Activated CD8-positive, alpha-beta T cell treated with anti-CD3 and anti-CD28 coated beads, Interleukin-2, amount 10 ng/mL, durations not matched to agents 7 days and 5 days (primary cell): ENCODE data around the gene PDE10A. TPM values are rescaled to one million over a fixed set of nuclear protein-coding genes. Genes with fewer than 3 reads are reported as not detected.

Experiments used
- ATAC-seq: fragments of 150-1000 bp; cut with Tn5 transposase; one replicate; pipeline ENCODE4 v1.10.0; 2021; ENCODE audit warnings: moderate library complexity
- CTCF ChIA-PET: fragments of 350-600 bp; sonication (Branson Sonifier 250); formaldehyde crosslinking; loops from one replicate; lab custom pipeline; 2021; ENCODE audit warnings: antibody characterized with exemption; lab: Charles Lee
- POLR2A ChIA-PET: fragments of 350-600 bp; sonication (Branson Sonifier 250); formaldehyde crosslinking; loops from one replicate; lab custom pipeline; 2021; ENCODE audit warnings: antibody characterized with exemption; lab: Charles Lee
- DNase-seq: peaks from one replicate; pipeline ENCODE4 v3.0.0-alpha.2; 2020
- H3K27ac Mint-ChIP-seq: one replicate; pipeline ENCODE4 v1.8.0; 2021; ENCODE audit warnings: mild to moderate bottlenecking, mixed read lengths
- H3K27me3 Mint-ChIP-seq: one replicate; pipeline ENCODE4 v1.8.0; 2021; ENCODE audit warnings: low read depth, mixed read lengths
- H3K36me3 Mint-ChIP-seq: one replicate; pipeline ENCODE4 v1.8.0; 2021; ENCODE audit warnings: low read depth, mixed read lengths
- H3K4me1 Mint-ChIP-seq: one replicate; pipeline ENCODE4 v1.8.0; 2021; ENCODE audit warnings: low read depth, mixed read lengths
- H3K4me3 Mint-ChIP-seq: one replicate; pipeline ENCODE4 v1.8.0; 2021; ENCODE audit warnings: mild to moderate bottlenecking, mixed read lengths
- H3K9me3 Mint-ChIP-seq: one replicate; pipeline ENCODE4 v1.8.0; 2022; ENCODE audit warnings: mixed read lengths; ENCODE audit not compliant: insufficient read depth
- total RNA-seq, 2 experiments: library from RNA; stranded (reverse); gene quantifications; one replicate each; pipeline ENCODE4 v1.2.3, GENCODE V29; 2021

The PDE10A gene
- total RNA-seq, 2 experiments from 2014 or later = not detected

GRCh38 chr6:165659945-165660856 is 2.8 kb downstream of the PDE10A start:
- no peaks in the 10 kb centered on the region for H3K9me3 Mint-ChIP-seq
- peaks cover 51% of the 10 kb centered on the region for H3K27me3 Mint-ChIP-seq
- no peak for ATAC-seq
- H3K36me3 Mint-ChIP-seq = peaks cover 2% of the 10 kb centered on the region
- peaks cover 7% of the 10 kb centered on the region for H3K4me1 Mint-ChIP-seq
- H3K27ac Mint-ChIP-seq = no peak overlapping the region
- H3K4me3 Mint-ChIP-seq = no peak overlapping the region
- CTCF ChIA-PET = no interaction called here
- DNase-seq = no peak
- POLR2A ChIA-PET = no interaction called here

DNA sequence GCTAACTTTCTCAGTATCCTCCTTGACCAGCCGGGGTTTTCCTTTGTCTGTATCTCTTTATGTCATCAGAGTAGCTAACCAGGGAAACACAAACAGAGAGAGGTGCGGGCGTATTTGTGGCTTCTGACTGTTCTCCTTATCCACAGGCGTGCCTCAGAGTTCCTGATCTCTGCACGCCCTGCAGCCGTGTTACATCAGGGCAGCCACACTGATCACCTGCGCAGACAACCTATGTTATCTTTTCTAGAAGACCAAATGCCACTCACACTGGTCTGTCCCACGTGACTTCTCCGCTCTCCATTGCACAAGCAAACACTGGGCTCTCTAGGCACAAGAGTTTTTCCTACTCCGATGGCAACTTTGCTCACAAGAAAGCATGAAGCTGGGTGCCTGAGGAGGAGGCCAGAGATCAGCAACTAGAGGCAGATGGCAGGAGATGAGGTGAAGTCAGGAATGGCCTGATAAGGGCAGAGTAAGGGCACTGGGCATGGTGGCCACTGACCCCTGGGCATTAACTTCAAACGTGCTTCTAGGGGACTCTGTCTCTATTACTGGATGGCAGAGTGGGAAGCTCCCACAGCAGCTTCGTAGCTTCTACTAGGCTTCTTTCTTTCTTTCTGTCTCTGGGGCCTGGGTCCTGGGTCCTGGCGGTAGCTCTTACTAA is 4.5 kb downstream of the PDE10A start:
- DNase-seq (no peak), ATAC-seq (no peak)
- Mint-ChIP-seq H3K36me3 (no peaks in the 10 kb centered on the region), H3K27ac (no peak overlapping the region), H3K9me3 (no peaks in the 10 kb centered on the region), H3K4me3 (no peak overlapping the region), H3K27me3 (peaks cover 35% of the 10 kb centered on the region), H3K4me1 (peaks cover 3% of the 10 kb centered on the region)
- POLR2A ChIA-PET = no interaction called here
- CTCF ChIA-PET = no interaction called here

GRCh38 chr6:165657325-165657680 is 5.7 kb downstream of the PDE10A start:
- no peak for ATAC-seq
- Mint-ChIP-seq H3K4me3 (no peak overlapping the region), H3K9me3 (no peaks in the 10 kb centered on the region), H3K36me3 (no peaks in the 10 kb centered on the region), H3K27me3 (peaks cover 32% of the 10 kb centered on the region), H3K4me1 (no peaks in the 10 kb centered on the region), H3K27ac (no peak overlapping the region)
- ChIA-PET POLR2A (no interaction called here), CTCF (no interaction called here)
- DNase-seq = no peak

- H3K4me3 Mint-ChIP-seq = no peak overlapping the region
- H3K27ac Mint-ChIP-seq = no peak overlapping the region
- ATAC-seq (no peak), DNase-seq (no peak)
- ChIA-PET CTCF (no interaction called here), POLR2A (no interaction called here)
- peaks cover 29% of the 10 kb centered on the region for H3K27me3 Mint-ChIP-seq
- no peaks in the 10 kb centered on the region for H3K9me3 Mint-ChIP-seq
- H3K4me1 Mint-ChIP-seq = no peaks in the 10 kb centered on the region
- no peaks in the 10 kb centered on the region for H3K36me3 Mint-ChIP-seq
These were observed 6.3 kb downstream of the PDE10A start for GRCh38 chr6:165656581-165657324.

GRCh38 chr6:165655191-165655590 is 7.8 kb downstream of the PDE10A start:
- H3K9me3 Mint-ChIP-seq = no peaks in the 10 kb centered on the region
- no peaks in the 10 kb centered on the region for H3K4me1 Mint-ChIP-seq
- POLR2A ChIA-PET = no interaction called here
- H3K36me3 Mint-ChIP-seq = no peaks in the 10 kb centered on the region
- peaks cover 22% of the 10 kb centered on the region for H3K27me3 Mint-ChIP-seq
- no peak overlapping the region for H3K4me3 Mint-ChIP-seq
- no peak for ATAC-seq
- H3K27ac Mint-ChIP-seq = no peak overlapping the region
- no peak for DNase-seq
- CTCF ChIA-PET = no interaction called here

GRCh38 chr6:165654144-165654543 is 8.9 kb downstream of the PDE10A start:
- Mint-ChIP-seq H3K27ac (no peak overlapping the region), H3K36me3 (no peaks in the 10 kb centered on the region), H3K4me1 (no peaks in the 10 kb centered on the region), H3K9me3 (no peaks in the 10 kb centered on the region), H3K4me3 (no peak overlapping the region), H3K27me3 (peaks cover 14% of the 10 kb centered on the region)
- ATAC-seq (no peak), DNase-seq (no peak)
- ChIA-PET CTCF (no interaction called here), POLR2A (no interaction called here)

GRCh38 chr6:165653607-165654006 is 9.4 kb downstream of the PDE10A start:
- Mint-ChIP-seq H3K4me1 (no peaks in the 10 kb centered on the region), H3K9me3 (no peaks in the 10 kb centered on the region), H3K27ac (no peak overlapping the region), H3K36me3 (no peaks in the 10 kb centered on the region), H3K27me3 (peaks cover 10% of the 10 kb centered on the region), H3K4me3 (no peak overlapping the region)
- ATAC-seq (no peak), DNase-seq (no peak)
- ChIA-PET CTCF (no interaction called here), POLR2A (no interaction called here)

- no peaks in the 10 kb centered on the region for H3K36me3 Mint-ChIP-seq
These were observed 9.8 kb downstream of the PDE10A start for GRCh38 chr6:165653196-165653595.

DNA sequence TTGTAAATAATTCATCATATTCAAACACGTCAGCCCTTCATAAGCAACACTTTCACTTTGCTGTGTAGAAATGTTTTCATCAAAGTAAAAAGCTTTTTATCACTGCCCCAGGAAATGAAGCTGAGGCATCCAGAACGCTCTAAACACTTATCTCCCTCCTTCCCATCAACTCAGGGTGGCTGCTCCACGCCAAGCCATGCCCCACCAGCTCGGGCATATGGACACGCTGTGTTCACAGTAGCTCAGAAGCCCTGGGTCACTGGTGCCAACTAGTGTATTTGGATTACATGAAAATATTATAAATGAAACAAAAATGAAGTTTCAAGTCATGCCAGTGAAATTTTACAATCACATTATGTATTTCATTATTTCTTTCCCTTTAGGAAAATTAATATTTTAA is 10.3 kb downstream of the PDE10A start:
- ChIA-PET CTCF (no interaction called here), POLR2A (no interaction called here)
- H3K9me3 Mint-ChIP-seq = no peaks in the 10 kb centered on the region
- H3K4me1 Mint-ChIP-seq = no peaks in the 10 kb centered on the region
- H3K36me3 Mint-ChIP-seq = no peaks in the 10 kb centered on the region
- DNase-seq = no peak
- H3K27ac Mint-ChIP-seq = no peak overlapping the region
- no peak overlapping the region for H3K4me3 Mint-ChIP-seq
- no peak for ATAC-seq
- peaks cover 2% of the 10 kb centered on the region for H3K27me3 Mint-ChIP-seq

More at GRCh38 chr6:165653196-165653595, 9.8 kb downstream of the PDE10A start:
- DNase-seq (no peak), ATAC-seq (no peak)
- Mint-ChIP-seq H3K4me1 (no peaks in the 10 kb centered on the region), H3K4me3 (no peak overlapping the region), H3K27me3 (peaks cover 6% of the 10 kb centered on the region), H3K9me3 (no peaks in the 10 kb centered on the region), H3K27ac (no peak overlapping the region)
- ChIA-PET POLR2A (no interaction called here), CTCF (no interaction called here)

DNA sequence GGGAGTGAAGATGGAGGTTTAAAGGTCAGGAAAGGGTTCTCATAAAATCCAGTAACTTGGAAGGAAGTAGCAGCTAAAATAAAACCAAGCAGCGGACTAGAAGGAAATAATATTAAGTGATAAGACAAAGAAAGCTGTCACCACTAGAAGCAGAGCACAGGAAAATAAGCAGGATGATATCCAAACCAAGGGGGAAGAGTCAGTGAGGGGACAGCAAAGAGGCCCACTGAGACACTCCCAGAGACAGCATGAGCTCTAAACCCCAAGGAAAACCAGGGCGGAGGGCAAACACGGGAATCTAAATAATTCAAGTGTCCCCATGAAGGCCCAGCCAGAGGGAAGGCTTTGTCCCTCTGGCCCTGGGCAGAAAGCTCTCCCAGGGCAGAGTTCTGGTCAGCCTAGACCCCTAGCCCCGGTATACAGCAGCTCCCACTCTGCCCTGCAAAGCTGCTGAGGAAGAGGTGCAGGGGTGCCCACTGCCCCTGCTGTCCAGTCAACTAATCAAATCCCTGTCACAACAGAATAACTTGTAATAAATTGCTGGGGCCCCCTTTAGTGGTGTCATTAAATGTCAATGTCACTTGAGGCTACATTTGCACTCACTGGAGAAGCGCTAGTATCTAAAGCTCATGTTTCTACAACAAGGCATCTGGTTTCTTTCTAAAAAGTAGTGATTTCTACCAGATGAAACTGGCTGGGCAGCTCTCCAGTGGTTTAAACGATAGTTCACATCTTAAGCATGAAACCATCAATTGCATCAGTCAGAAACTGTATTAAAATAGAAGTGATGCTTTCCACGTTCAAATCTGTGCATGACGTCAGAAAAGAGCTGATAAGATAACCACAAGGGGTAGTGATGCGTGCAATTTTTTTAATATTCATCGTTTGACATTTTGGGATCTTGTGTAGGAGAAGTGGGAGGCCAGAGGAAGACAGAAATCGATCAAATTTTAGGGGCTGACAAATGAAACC is 13.6 kb downstream of the PDE10A start:
- no peaks in the 10 kb centered on the region for H3K9me3 Mint-ChIP-seq
- DNase-seq (no peak), ATAC-seq (no peak)
- H3K27ac Mint-ChIP-seq = no peak overlapping the region
- no peaks in the 10 kb centered on the region for H3K27me3 Mint-ChIP-seq
- CTCF ChIA-PET = no interaction called here
- no peak overlapping the region for H3K4me3 Mint-ChIP-seq
- H3K4me1 Mint-ChIP-seq = no peaks in the 10 kb centered on the region
- no peaks in the 10 kb centered on the region for H3K36me3 Mint-ChIP-seq
- POLR2A ChIA-PET = no interaction called here

DNA sequence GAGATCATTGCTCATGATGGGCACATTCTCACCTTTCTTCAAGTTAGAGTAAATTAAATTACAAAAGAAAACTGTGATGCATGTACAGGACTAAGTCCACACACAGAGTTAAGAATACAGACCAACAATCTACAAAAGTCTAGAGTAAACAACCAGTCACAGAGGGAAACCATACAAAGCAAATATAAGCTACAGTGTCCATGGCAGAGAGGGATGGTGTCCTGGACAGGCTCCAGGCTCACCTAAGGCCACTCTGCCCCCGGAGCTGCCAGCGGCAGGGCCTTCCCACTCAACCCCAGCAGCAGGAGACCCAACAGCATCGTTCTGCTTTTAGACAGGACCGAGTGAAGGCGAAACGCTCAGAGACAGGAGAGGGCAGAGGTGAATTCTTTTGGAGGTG is 16.0 kb downstream of the PDE10A start:
- peaks cover 2% of the 10 kb centered on the region for H3K27me3 Mint-ChIP-seq
- DNase-seq (no peak), ATAC-seq (no peak)
- H3K27ac Mint-ChIP-seq = no peak overlapping the region
- no peaks in the 10 kb centered on the region for H3K9me3 Mint-ChIP-seq
- ChIA-PET POLR2A (no interaction called here), CTCF (no interaction called here)
- no peaks in the 10 kb centered on the region for H3K4me1 Mint-ChIP-seq
- no peak overlapping the region for H3K4me3 Mint-ChIP-seq
- H3K36me3 Mint-ChIP-seq = no peaks in the 10 kb centered on the region
